ENCODE measurements around the gene APC2. TPM values are rescaled to one million over a fixed set of nuclear protein-coding genes. Genes with fewer than 3 reads are reported as not detected.

APC2 gene
- total RNA-seq, 1 experiment from 2014 or later = 1.4 TPM

DNA sequence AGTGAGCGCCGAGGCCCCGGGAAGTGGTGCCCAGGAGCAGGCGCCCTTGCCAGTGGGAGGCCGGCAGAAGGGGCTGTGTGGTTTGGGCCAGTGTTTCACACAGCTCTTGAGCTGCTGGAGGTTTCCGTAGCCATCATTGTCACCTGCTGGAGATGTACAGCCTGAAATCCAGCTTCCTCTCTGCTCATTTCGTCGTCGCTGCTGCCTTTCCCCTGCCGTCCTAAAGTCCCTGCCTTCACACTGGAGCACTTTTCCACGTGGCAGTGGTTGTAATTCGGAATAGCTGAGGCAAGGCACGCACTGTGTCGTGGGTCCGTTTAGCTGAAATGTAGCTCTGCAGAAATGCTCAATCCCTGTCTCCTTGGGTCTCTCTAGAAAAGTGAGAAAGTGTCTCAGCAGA is 29.3 kb upstream of the APC2 start:
- ChIA-PET CTCF (interaction anchor here (1.1 kb wide), 1 partner anchor 24 kb away, joined by 3 read pairs; no protein-coding TSS in a partner anchor), POLR2A (no interaction called here)
- no peak for ATAC-seq
- H3K27me3 Mint-ChIP-seq (ENCODE audit: low read depth) = no peaks in the 10 kb centered on the region
- peak overlapping the region; percentile 91 for H3K27ac Mint-ChIP-seq
- peaks cover 56% of the 10 kb centered on the region for H3K36me3 Mint-ChIP-seq
- H3K9me3 Mint-ChIP-seq = no peaks in the 10 kb centered on the region
- no peak overlapping the region for H3K4me3 Mint-ChIP-seq
- TF ChIP-seq JUN (CRISPR knock-in tag; IDR thresholded peaks at IDR 0.05) (no peak), EMX1 (CRISPR knock-in tag; IDR thresholded peaks at IDR 0.05) (no peak), ESRRA (CRISPR knock-in tag; IDR thresholded peaks at IDR 0.05; ENCODE audit: borderline replicate concordance) (no peak), ZNF263 (CRISPR knock-in tag; IDR thresholded peaks at IDR 0.05; ENCODE audit: low read depth) (no peak), RELA (CRISPR knock-in tag; IDR thresholded peaks at IDR 0.05; ENCODE audit: borderline replicate concordance) (no peak), ELF4 (CRISPR knock-in tag; IDR thresholded peaks at IDR 0.05; ENCODE audit: low read depth) (no peak), ZNF138 (CRISPR knock-in tag; conservative IDR thresholded peaks at IDR 0.05) (no peak), SMAD3 (CRISPR knock-in tag; IDR thresholded peaks at IDR 0.05; ENCODE audit: borderline replicate concordance) (no peak), NR3C1 (CRISPR knock-in tag; conservative IDR thresholded peaks at IDR 0.05; ENCODE audit: low read depth) (no peak), FOXK1 (CRISPR knock-in tag; IDR thresholded peaks at IDR 0.05) (no peak), ZNF219 (CRISPR knock-in tag; IDR thresholded peaks at IDR 0.05; ENCODE audit: borderline replicate concordance) (no peak), NR2C2 (CRISPR knock-in tag; IDR thresholded peaks at IDR 0.05) (no peak)
- TF ChIP-seq, protein P1, sequence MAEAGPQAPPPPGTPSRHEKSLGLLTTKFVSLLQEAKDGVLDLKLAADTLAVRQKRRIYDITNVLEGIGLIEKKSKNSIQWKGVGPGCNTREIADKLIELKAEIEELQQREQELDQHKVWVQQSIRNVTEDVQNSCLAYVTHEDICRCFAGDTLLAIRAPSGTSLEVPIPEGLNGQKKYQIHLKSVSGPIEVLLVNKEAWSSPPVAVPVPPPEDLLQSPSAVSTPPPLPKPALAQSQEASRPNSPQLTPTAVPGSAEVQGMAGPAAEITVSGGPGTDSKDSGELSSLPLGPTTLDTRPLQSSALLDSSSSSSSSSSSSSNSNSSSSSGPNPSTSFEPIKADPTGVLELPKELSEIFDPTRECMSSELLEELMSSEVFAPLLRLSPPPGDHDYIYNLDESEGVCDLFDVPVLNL (CRISPR knock-in tag; IDR thresholded peaks at IDR 0.05; ENCODE audit: borderline replicate concordance, low read depth) = no peak
- TF ChIP-seq, protein P2, sequence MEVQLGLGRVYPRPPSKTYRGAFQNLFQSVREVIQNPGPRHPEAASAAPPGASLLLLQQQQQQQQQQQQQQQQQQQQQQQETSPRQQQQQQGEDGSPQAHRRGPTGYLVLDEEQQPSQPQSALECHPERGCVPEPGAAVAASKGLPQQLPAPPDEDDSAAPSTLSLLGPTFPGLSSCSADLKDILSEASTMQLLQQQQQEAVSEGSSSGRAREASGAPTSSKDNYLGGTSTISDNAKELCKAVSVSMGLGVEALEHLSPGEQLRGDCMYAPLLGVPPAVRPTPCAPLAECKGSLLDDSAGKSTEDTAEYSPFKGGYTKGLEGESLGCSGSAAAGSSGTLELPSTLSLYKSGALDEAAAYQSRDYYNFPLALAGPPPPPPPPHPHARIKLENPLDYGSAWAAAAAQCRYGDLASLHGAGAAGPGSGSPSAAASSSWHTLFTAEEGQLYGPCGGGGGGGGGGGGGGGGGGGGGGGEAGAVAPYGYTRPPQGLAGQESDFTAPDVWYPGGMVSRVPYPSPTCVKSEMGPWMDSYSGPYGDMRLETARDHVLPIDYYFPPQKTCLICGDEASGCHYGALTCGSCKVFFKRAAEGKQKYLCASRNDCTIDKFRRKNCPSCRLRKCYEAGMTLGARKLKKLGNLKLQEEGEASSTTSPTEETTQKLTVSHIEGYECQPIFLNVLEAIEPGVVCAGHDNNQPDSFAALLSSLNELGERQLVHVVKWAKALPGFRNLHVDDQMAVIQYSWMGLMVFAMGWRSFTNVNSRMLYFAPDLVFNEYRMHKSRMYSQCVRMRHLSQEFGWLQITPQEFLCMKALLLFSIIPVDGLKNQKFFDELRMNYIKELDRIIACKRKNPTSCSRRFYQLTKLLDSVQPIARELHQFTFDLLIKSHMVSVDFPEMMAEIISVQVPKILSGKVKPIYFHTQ (CRISPR knock-in tag; IDR thresholded peaks at IDR 0.05) = no peak
- TF ChIP-seq, protein P3, sequence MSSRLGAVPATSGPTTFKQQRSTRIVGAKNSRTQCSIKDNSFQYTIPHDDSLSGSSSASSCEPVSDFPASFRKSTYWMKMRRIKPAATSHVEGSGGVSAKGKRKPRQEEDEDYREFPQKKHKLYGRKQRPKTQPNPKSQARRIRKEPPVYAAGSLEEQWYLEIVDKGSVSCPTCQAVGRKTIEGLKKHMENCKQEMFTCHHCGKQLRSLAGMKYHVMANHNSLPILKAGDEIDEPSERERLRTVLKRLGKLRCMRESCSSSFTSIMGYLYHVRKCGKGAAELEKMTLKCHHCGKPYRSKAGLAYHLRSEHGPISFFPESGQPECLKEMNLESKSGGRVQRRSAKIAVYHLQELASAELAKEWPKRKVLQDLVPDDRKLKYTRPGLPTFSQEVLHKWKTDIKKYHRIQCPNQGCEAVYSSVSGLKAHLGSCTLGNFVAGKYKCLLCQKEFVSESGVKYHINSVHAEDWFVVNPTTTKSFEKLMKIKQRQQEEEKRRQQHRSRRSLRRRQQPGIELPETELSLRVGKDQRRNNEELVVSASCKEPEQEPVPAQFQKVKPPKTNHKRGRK (CRISPR knock-in tag; IDR thresholded peaks at IDR 0.05; ENCODE audit: borderline replicate concordance) = no peak
- DNase-seq (ENCODE audit: low spot score) = no peak
- H3K4me1 Mint-ChIP-seq = peaks cover 32% of the 10 kb centered on the region

DNA sequence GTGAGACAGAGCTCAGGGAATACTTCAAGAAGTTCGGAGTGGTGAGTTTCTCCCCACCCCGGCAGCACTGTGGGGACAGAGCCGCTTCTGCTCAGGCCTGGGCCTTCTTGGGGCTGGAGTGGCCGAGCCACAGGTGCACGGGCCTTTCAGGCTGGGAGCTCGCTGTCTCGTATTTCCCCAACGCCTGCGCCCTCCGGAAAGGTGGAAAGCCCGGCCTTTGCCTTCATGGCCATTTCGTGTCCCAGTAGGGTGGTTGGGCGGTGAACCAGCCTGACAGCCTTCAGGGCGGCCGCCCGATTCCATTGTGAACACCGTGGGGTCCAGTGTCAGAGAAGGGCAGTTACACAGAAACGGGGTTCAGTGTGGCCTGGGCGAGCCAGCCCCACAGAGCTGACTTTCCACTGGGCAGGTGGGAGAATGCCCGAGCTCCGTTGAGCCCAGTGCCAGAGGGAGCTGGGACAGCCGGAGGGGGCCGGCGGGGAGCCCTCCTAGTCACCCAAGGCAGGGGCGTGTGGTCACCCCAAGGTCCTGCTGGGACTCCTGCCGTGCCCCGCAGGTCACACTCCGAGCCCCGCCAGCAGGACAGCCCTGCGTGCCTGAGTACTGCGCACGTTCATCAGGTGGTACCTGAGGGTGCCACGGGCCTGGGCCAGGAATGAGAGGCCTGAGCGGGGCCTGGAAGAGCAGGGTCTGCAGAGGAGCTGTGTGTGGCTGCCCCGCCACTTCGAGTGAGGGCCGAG is 28.5 kb upstream of the APC2 start:
- CTCF ChIA-PET = interaction anchor here (1.1 to 1.9 kb wide), 2 partner anchors 23 to 24 kb away, joined by 3 to 5 read pairs; no protein-coding TSS in a partner anchor
- Mint-ChIP-seq H3K36me3 (peaks cover 56% of the 10 kb centered on the region), H3K27ac (peak overlapping the region; percentile 91), H3K4me3 (no peak overlapping the region), H3K9me3 (no peaks in the 10 kb centered on the region), H3K4me1 (peaks cover 24% of the 10 kb centered on the region), H3K27me3 (ENCODE audit: low read depth) (no peaks in the 10 kb centered on the region)
- ATAC-seq (no peak), DNase-seq (ENCODE audit: low spot score) (no peak)
- POLR2A ChIA-PET = no interaction called here
- TF ChIP-seq PRRX2 (CRISPR knock-in tag; IDR thresholded peaks at IDR 0.05) = no peak
- no peak for TF ChIP-seq NFATC4 (CRISPR knock-in tag; IDR thresholded peaks at IDR 0.05)
- TF ChIP-seq, protein P4, sequence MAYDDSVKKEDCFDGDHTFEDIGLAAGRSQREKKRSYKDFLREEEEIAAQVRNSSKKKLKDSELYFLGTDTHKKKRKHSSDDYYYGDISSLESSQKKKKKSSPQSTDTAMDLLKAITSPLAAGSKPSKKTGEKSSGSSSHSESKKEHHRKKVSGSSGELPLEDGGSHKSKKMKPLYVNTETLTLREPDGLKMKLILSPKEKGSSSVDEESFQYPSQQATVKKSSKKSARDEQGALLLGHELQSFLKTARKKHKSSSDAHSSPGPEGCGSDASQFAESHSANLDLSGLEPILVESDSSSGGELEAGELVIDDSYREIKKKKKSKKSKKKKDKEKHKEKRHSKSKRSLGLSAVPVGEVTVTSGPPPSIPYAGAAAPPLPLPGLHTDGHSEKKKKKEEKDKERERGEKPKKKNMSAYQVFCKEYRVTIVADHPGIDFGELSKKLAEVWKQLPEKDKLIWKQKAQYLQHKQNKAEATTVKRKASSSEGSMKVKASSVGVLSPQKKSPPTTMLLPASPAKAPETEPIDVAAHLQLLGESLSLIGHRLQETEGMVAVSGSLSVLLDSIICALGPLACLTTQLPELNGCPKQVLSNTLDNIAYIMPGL (CRISPR knock-in tag; IDR thresholded peaks at IDR 0.05) = no peak
- TF ChIP-seq HMGA2 (CRISPR knock-in tag; IDR thresholded peaks at IDR 0.05) = no peak
- no peak for TF ChIP-seq ZNF232 (CRISPR knock-in tag; IDR thresholded peaks at IDR 0.05)
- no peak for TF ChIP-seq ZNF671 (CRISPR knock-in tag; IDR thresholded peaks at IDR 0.05)
- no peak for TF ChIP-seq CREB1 (CRISPR knock-in tag; IDR thresholded peaks at IDR 0.05)
- TF ChIP-seq ZNF138 (CRISPR knock-in tag; conservative IDR thresholded peaks at IDR 0.05) = no peak
- no peak for TF ChIP-seq GTF2I (CRISPR knock-in tag; conservative IDR thresholded peaks at IDR 0.05)
- TF ChIP-seq ZNF317 (CRISPR knock-in tag; IDR thresholded peaks at IDR 0.05; ENCODE audit: borderline replicate concordance, low read depth) = no peak
- TF ChIP-seq, protein P5, sequence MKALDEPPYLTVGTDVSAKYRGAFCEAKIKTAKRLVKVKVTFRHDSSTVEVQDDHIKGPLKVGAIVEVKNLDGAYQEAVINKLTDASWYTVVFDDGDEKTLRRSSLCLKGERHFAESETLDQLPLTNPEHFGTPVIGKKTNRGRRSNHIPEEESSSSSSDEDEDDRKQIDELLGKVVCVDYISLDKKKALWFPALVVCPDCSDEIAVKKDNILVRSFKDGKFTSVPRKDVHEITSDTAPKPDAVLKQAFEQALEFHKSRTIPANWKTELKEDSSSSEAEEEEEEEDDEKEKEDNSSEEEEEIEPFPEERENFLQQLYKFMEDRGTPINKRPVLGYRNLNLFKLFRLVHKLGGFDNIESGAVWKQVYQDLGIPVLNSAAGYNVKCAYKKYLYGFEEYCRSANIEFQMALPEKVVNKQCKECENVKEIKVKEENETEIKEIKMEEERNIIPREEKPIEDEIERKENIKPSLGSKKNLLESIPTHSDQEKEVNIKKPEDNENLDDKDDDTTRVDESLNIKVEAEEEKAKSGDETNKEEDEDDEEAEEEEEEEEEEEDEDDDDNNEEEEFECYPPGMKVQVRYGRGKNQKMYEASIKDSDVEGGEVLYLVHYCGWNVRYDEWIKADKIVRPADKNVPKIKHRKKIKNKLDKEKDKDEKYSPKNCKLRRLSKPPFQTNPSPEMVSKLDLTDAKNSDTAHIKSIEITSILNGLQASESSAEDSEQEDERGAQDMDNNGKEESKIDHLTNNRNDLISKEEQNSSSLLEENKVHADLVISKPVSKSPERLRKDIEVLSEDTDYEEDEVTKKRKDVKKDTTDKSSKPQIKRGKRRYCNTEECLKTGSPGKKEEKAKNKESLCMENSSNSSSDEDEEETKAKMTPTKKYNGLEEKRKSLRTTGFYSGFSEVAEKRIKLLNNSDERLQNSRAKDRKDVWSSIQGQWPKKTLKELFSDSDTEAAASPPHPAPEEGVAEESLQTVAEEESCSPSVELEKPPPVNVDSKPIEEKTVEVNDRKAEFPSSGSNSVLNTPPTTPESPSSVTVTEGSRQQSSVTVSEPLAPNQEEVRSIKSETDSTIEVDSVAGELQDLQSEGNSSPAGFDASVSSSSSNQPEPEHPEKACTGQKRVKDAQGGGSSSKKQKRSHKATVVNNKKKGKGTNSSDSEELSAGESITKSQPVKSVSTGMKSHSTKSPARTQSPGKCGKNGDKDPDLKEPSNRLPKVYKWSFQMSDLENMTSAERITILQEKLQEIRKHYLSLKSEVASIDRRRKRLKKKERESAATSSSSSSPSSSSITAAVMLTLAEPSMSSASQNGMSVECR (CRISPR knock-in tag; IDR thresholded peaks at IDR 0.05; ENCODE audit: borderline replicate concordance) = no peak

All from WTC11 (cell line).